Fibroblast of pulmonary artery (primary cell): Measurements from ENCODE around the gene CRYZL1.

Source experiments
- DNase-seq: peaks from one replicate; pipeline ENCODE4 v3.0.0-alpha.2; 2010; ENCODE audit warnings: low read depth
- H3K4me3 ChIP-seq: replicated peaks from 2 replicates; pipeline ENCODE4 v1.5.1; 2011; ENCODE audit warnings: low read depth, mild to moderate bottlenecking, control low read depth, low read length, moderate library complexity
- CTCF ChIP-seq: IDR thresholded peaks from 2 replicates; pipeline ENCODE4 v1.5.1; 2011; ENCODE audit warnings: mild to moderate bottlenecking, control low read depth, low read length, inconsistent platforms; ENCODE audit errors: missing control alignments

Gene CRYZL1

GRCh38 chr21:33549848-33550771 is 91.4 kb downstream of the CRYZL1 start:
- no peak for DNase-seq
- no peak for TF ChIP-seq CTCF

GRCh38 chr21:33546086-33546485 is 95.5 kb downstream of the CRYZL1 start:
- no peak overlapping the region for H3K4me3 ChIP-seq
- DNase-seq, result no peak
- TF ChIP-seq CTCF, result no peak

More at GRCh38 chr21:33549848-33550771, 91.4 kb downstream of the CRYZL1 start:
- H3K4me3 ChIP-seq, result no peak overlapping the region

- no peak for DNase-seq
- H3K4me3 ChIP-seq, result peak overlapping the region; percentile 92
- no peak for TF ChIP-seq CTCF
Observed at GRCh38 chr21:33544451-33545195, 96.9 kb downstream of the CRYZL1 start.

- peak overlapping the region; percentile 92 for H3K4me3 ChIP-seq
- no peak for TF ChIP-seq CTCF
- no peak for DNase-seq
Observed at GRCh38 chr21:33543505-33544129, 97.9 kb downstream of the CRYZL1 start.

GRCh38 chr21:33542640-33543504 is 98.7 kb downstream of the CRYZL1 start, which contains the start of gene SON:
TSS of gene SON (plus strand) at chr21:33543038. CDS start at chr21:33543093, 55 bp downstream.
- no peak for TF ChIP-seq CTCF
- H3K4me3 ChIP-seq, result peak within 1 kb of the TSS; percentile 92
- DNase-seq, result peak; percentile 99
